Measurements from ENCODE around the gene CIAO2A. TPM values are rescaled to one million over a fixed set of nuclear protein-coding genes. Genes with fewer than 3 reads are reported as not detected.

CIAO2A gene
- polyA plus RNA-seq, 1 experiment, result 75.8 TPM

DNA sequence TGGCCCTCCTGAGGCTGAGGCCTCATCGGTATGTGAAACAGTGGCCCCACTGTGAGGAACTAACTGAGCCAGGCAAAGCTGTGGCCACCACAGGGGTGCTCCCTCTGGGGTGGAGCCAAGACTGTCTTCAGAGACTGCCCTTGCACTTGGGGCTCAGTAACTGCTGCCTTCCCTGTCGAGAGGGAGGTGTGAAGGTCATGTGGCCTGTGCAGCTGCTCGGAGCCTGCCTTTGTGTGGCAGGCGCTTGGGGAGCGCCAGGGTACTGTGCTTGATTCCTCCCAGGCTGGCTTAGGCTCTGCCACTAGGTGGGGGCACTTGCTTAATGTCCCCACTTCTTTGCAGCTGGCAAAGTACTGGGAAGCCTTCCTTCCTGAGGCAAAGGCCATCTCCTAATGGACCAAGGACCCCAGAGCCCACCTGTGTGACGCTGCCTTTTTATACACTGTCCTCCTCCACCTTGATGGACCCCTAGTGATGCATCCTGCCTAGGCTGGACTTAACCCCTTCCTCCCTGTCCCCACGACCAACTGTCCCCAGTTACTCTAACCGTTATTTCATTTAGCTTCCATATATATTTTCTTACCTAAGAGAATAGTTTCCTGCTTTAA lies 43.7 kb upstream of the CIAO2A start:
- Histone ChIP-seq H3K4me3 (ENCODE audit: low read depth, low read length) (no peak overlapping the region), H3K9me3 (ENCODE audit: control insufficient read depth, insufficient read depth, low read length) (no peaks in the 10 kb centered on the region), H3K27ac (ENCODE audit: low read depth, low read length) (no peak overlapping the region), H3K27me3 (ENCODE audit: control insufficient read depth, insufficient read depth, low read length) (no peaks in the 10 kb centered on the region)
- TF ChIP-seq, protein P1, sequence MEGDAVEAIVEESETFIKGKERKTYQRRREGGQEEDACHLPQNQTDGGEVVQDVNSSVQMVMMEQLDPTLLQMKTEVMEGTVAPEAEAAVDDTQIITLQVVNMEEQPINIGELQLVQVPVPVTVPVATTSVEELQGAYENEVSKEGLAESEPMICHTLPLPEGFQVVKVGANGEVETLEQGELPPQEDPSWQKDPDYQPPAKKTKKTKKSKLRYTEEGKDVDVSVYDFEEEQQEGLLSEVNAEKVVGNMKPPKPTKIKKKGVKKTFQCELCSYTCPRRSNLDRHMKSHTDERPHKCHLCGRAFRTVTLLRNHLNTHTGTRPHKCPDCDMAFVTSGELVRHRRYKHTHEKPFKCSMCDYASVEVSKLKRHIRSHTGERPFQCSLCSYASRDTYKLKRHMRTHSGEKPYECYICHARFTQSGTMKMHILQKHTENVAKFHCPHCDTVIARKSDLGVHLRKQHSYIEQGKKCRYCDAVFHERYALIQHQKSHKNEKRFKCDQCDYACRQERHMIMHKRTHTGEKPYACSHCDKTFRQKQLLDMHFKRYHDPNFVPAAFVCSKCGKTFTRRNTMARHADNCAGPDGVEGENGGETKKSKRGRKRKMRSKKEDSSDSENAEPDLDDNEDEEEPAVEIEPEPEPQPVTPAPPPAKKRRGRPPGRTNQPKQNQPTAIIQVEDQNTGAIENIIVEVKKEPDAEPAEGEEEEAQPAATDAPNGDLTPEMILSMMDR (IDR thresholded peaks at IDR 0.05; ENCODE audit: low read depth, low read length), result no peak
- CTCF ChIA-PET, result no interaction called here
- no peak for DNase-seq (ENCODE audit: low read depth, low spot score)
- POLR2A ChIA-PET, result interaction anchor here (0.5 kb wide), 1 partner anchor 51 kb away, joined by 6 read pairs; no protein-coding TSS in a partner anchor

DNA sequence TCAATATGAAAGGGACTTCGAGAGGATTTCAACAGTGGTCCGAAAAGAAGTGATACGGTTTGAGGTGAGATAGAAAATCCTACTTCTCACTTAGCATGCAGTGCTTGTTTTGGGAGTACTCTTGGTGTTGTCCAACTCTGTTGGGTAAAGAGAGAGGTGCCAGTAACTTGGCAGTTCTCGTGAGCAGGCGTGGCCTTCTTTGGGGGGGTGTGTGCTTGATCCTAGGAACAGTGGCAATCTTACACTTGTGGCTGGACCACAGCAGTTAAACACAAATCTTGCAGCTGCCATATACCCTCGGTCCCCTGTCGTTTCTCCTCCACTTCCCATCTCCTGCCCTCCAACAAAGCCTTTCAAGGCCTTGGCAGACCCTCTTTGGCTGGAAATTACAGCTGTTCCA lies 42.7 kb upstream of the CIAO2A start:
- no peak for DNase-seq (ENCODE audit: low read depth, low spot score)
- H3K4me3 ChIP-seq (ENCODE audit: low read depth, low read length), result no peak overlapping the region
- H3K9me3 ChIP-seq (ENCODE audit: control insufficient read depth, insufficient read depth, low read length), result no peaks in the 10 kb centered on the region
- ChIA-PET CTCF (no interaction called here), POLR2A (no interaction called here)
- TF ChIP-seq, protein P1 (IDR thresholded peaks at IDR 0.05; ENCODE audit: low read depth, low read length), result no peak
- H3K27ac ChIP-seq (ENCODE audit: low read depth, low read length), result no peak overlapping the region
- H3K27me3 ChIP-seq (ENCODE audit: control insufficient read depth, insufficient read depth, low read length), result no peaks in the 10 kb centered on the region

GRCh38 chr15:64134345-64134829 lies 40.7 kb upstream of the CIAO2A start:
- Histone ChIP-seq H3K9me3 (ENCODE audit: control insufficient read depth, insufficient read depth, low read length) (no peaks in the 10 kb centered on the region), H3K27ac (ENCODE audit: low read depth, low read length) (no peak overlapping the region), H3K4me3 (ENCODE audit: low read depth, low read length) (no peak overlapping the region), H3K27me3 (ENCODE audit: control insufficient read depth, insufficient read depth, low read length) (no peaks in the 10 kb centered on the region)
- DNase-seq (ENCODE audit: low read depth, low spot score), result no peak
- CTCF ChIA-PET, result interaction anchor here (1.1 kb wide), 1 partner anchor 19 kb away, joined by 4 read pairs; no protein-coding TSS in a partner anchor
- POLR2A ChIA-PET, result no interaction called here
- TF ChIP-seq, protein P1 (IDR thresholded peaks at IDR 0.05; ENCODE audit: low read depth, low read length), result no peak

GRCh38 chr15:64133623-64134344 lies 40.1 kb upstream of the CIAO2A start:
- TF ChIP-seq, protein P1 (IDR thresholded peaks at IDR 0.05; ENCODE audit: low read depth, low read length), result no peak
- DNase-seq (ENCODE audit: low read depth, low spot score), result no peak
- ChIA-PET POLR2A (no interaction called here), CTCF (interaction anchor here (1.1 kb wide), 1 partner anchor 19 kb away, joined by 4 read pairs; no protein-coding TSS in a partner anchor)
- no peak overlapping the region for H3K4me3 ChIP-seq (ENCODE audit: low read depth, low read length)
- no peak overlapping the region for H3K27ac ChIP-seq (ENCODE audit: low read depth, low read length)
- H3K9me3 ChIP-seq (ENCODE audit: control insufficient read depth, insufficient read depth, low read length), result no peaks in the 10 kb centered on the region
- no peaks in the 10 kb centered on the region for H3K27me3 ChIP-seq (ENCODE audit: control insufficient read depth, insufficient read depth, low read length)

DNA sequence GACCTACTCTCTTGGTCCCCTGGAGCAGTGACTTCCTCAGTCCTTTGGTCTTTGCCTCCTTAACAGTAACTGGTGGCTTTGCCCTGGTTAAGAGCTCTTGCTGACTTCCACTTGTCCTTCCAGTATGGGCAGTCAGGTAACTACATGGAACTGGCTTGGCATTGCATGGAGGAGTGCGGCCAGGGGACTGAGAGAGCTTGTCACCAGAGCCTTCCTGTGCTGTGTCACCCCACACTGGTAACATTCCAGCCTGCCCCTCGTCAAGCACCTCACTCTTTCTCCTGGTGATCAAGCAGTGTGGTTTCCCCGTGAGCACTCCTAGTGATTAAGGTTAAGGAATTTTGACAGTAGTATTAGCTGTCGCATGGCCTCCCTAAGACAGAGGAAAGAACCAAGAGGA lies 38.6 kb upstream of the CIAO2A start:
- no peak for DNase-seq (ENCODE audit: low read depth, low spot score)
- Histone ChIP-seq H3K4me3 (ENCODE audit: low read depth, low read length) (no peak overlapping the region), H3K27ac (ENCODE audit: low read depth, low read length) (no peak overlapping the region), H3K27me3 (ENCODE audit: control insufficient read depth, insufficient read depth, low read length) (no peaks in the 10 kb centered on the region), H3K9me3 (ENCODE audit: control insufficient read depth, insufficient read depth, low read length) (no peaks in the 10 kb centered on the region)
- TF ChIP-seq, protein P1 (IDR thresholded peaks at IDR 0.05; ENCODE audit: low read depth, low read length), result no peak
- ChIA-PET CTCF (interaction anchor here (1.4 kb wide), 1 partner anchor 10 kb away, joined by 3 read pairs; no protein-coding TSS in a partner anchor), POLR2A (interaction anchor here (0.5 kb wide), 1 partner anchor 10 kb away, joined by 4 read pairs; no protein-coding TSS in a partner anchor)

Data from AG04450 (cell line).